HG03280 (cell line): ENCODE data around the gene RFT1.

ENCODE experiments used
- ATAC-seq: cut with Tn5 transposase; IDR thresholded peaks from one replicate; pipeline ENCODE4 v1.9.1; 2021; ENCODE audit warnings: mild to moderate bottlenecking, moderate library complexity; ENCODE audit not compliant: unreplicated experiment

The RFT1 gene

DNA sequence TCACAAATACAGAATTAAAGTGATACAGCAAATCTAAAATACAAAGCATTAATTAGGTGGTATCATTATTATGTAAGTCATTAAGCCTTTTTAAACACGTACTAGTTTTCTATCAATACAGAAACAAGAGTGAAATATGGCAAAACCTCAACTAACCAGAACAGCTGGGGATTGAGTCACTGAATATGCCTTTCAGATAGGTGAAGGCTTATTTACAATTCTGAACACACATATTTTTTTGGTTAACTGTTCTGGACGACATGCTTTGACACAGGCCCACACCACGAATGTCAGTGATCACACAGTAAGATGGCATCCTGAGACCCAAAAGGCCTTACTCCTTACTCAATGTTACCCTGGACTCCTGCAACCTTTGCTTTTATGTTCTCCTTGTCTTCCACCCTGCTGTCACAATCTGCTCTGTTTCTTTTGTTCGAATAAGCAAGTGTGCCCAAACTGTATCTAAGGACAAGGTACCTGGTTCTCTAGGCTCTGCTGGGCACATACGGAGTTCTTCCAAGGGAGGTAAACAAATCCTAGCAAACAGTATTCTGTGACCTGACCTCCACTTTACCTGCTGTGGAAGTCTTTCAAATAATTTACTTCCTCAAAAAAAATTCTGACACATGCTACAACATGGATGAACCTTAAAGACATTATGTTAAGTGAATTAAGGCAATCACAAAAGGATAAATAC is 91.4 kb downstream of the RFT1 start:
- no peak for ATAC-seq
